Measurements from ENCODE around the gene GRB14. TPM values are rescaled to one million over a fixed set of nuclear protein-coding genes. Genes with fewer than 3 reads are reported as not detected.

GRB14 gene
- total RNA-seq, 2 donors from 2014 or later: 6.4 to 14.8 TPM

GRCh38 chr2:164621764-164622105 lies 453 bp upstream of the GRB14 start:
- intact Hi-C loops (cut with DNase I): no loop called here
- peak in 1 of 2 donors; percentile 25 for ATAC-seq

DNA sequence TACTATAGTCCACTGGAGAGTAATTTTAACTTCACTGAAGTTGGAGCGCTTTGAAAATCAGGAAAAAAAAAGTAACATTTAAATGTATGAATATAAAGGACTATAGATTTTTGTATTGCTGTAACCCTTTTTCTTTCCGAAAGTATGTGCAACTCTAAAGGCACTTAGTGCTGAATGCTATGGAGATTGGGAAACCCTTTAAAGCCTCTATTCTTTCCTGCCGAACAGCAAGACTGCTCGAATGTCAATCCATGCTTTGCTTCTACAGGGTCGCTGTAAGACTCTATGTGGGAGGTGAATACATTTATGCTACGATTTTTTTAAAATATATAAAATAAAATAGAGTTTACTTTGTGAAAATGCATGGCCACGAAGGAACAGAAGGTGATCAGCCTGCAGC lies 825 bp downstream of the GRB14 start:
- intact Hi-C loops (cut with DNase I): no loop called here
- ATAC-seq (no peak), DNase-seq (no peak)

More at GRCh38 chr2:164621764-164622105, 453 bp upstream of the GRB14 start:
- no peak for DNase-seq

- no peak for ATAC-seq
- no peak for DNase-seq
- intact Hi-C loops (cut with DNase I): no loop called here
Measured at GRCh38 chr2:164617466-164617865, 3.8 kb downstream of the GRB14 start.

- ATAC-seq (no peak), DNase-seq (no peak)
- intact Hi-C loops (cut with DNase I): no loop called here
Measured at GRCh38 chr2:164613321-164613982, 7.8 kb downstream of the GRB14 start.

GRCh38 chr2:164609790-164610189 lies 11.5 kb downstream of the GRB14 start:
- ATAC-seq (no peak), DNase-seq (no peak)
- intact Hi-C loops (cut with DNase I): no loop called here

DNA sequence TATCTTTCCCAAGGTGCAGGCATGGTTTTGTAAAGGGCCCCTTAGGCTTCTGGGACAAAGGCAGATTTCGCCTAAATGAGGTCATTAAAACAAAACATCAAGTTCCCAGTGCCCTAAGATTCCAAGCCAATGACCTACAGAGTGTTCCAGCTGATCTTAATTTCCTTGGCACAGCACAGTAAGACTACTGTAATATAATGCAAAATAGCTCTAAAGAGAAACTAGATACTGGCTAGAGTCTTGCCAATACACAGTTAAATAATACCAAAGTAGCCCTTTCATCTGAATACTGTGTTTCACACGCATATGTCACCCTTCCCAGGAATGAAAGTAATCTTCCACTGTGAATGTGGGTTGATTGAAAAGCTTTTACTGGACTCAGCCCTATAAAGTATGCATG lies 14.7 kb downstream of the GRB14 start:
- no peak for DNase-seq
- peak; percentile 34 to 77 for ATAC-seq
- intact Hi-C loops (cut with DNase I): no loop called here

GRCh38 chr2:164605295-164605694 lies 16.0 kb downstream of the GRB14 start:
- peak in 1 of 2 donors; percentile 56 for ATAC-seq
- no peak for DNase-seq
- intact Hi-C loops (cut with DNase I): no loop called here

DNA sequence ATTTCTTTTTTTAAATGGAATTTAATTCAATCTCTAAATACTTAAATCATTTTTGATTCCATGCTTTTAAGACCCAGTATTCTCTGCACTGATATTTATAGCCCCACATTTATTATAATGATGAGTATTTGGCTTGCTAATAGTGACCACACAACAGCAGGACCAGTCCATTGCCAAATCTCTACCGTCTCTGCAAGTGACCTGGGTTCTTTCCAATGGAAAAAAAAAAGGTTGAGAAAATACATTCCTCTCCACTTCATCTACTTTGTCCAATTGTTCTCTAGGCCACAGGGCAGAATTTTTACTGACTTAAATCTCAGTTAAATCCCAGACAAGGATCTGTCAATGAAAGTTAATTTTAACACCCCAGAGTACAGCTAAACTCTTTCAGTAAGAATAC lies 20.5 kb downstream of the GRB14 start:
- intact Hi-C loops (cut with DNase I): loop anchor here in 1 of 2 donors (2.0 kb wide), 1 partner anchor 40 kb away; no protein-coding TSS in a partner anchor
- DNase-seq (no peak), ATAC-seq (peak in 1 of 2 donors; percentile 34)

- intact Hi-C loops (cut with DNase I): loop anchor here in 1 of 2 donors (2.0 kb wide), 1 partner anchor 39 kb away; no protein-coding TSS in a partner anchor
- no peak for DNase-seq
- peak; percentile 60 to 80 for ATAC-seq
Measured at GRCh38 chr2:164599954-164600589, 21.2 kb downstream of the GRB14 start.

DNA sequence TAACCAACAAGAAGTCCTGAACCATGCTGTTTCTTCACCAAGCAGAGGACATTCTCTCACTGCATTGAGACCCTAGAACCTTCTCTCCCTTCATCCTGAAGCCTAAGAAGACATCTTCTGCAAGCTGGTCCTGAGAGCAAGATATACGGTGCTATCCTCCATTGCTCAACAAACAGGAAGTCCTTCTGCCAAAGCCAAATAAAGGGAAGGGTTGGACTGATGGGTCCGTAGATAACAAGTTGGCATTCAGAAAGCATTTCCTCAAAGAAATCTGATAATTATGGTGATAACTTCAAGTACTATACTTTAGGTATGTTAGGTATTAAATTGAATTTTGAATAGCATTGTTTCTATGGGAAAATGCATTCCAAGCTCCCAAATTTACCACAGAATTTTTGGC lies 23.3 kb downstream of the GRB14 start:
- intact Hi-C loops (cut with DNase I): no loop called here
- DNase-seq: no peak

DNA sequence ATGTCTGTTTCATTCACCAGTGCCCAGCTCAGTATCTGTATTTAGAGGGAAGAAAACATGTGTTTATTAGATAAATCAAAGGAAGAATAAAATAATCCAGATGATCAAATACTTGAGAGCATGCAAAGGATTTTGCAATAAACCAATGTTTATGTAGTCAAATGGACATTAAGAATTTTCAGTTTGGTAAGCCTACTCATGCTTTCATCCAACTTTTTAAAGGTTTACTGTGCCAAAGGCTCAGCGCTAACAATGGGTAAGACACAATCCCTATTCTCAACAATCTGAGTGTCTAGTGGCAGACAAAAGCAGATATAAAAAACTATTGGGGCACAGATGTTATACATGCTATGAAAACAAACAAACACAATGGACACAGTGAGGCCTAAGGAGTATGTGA lies 26.3 kb downstream of the GRB14 start:
- intact Hi-C loops (cut with DNase I): no loop called here
- no peak for DNase-seq
- ATAC-seq: no peak

More for the DNA sequence above, 23.3 kb downstream of the GRB14 start:
- no peak for ATAC-seq

GRCh38 chr2:164593959-164594358 lies 27.3 kb downstream of the GRB14 start:
- intact Hi-C loops (cut with DNase I): no loop called here
- ATAC-seq: no peak
- no peak for DNase-seq

DNA sequence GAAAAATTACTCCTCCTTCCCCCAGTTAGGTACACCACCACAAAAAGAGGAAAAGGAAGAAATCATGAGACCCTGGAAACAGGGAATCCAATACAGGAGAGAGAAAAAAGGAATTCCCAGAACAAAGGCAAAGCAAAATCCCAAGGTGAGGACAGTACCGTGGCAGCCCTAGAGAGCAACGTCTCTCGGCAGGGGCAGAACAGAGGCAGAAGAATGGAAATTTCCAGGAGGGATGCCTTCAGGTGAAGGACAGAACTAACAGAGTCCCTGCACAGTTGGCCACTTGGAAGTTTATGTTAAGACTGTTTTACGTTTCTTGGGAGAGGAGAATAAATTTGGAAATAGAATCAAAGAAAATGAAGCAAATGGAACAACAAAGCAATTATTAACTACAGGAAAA lies 27.7 kb downstream of the GRB14 start:
- DNase-seq: no peak
- intact Hi-C loops (cut with DNase I): no loop called here
- no peak for ATAC-seq

DNA sequence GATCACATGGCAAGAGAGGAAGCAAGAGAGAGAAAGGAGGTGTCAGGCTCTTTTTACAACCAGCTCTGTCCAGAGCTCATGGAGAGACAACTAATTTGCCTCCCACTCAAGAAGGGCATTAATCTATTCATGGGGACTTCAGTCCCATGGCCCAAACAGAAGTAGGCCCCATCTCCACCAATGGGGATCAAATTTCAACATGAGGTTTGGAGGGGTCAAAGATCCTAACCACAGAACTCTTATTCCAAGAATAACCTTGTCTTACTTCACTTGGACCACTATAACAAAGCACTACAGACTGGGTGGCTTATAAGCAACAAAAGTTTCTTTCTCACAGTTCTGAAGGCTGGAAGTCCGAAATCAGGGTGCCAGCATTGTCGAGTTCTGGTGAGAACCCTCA lies 31.8 kb downstream of the GRB14 start:
- intact Hi-C loops (cut with DNase I): no loop called here
- DNase-seq (no peak), ATAC-seq (no peak)

DNA sequence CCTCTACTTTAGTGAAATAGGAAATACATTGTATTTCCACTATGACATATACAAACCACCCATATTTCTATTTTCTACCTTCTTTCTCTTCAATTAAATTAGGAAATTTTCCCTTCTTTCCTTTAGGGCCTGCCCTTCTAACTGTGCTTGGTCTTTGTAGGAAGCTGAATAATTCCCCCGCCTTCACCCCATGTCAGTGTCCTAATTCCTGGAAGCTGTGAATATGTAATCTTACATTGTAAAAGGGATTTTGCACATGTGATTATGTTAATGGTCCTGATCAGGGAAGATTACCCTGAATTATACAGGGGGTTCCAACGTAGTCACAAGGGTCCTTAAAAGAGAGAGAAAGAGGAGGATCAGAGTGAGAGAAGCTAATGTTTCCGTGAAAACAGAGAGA lies 40.2 kb downstream of the GRB14 start:
- intact Hi-C loops (cut with DNase I): no loop called here
- DNase-seq (no peak), ATAC-seq (no peak)

DNA sequence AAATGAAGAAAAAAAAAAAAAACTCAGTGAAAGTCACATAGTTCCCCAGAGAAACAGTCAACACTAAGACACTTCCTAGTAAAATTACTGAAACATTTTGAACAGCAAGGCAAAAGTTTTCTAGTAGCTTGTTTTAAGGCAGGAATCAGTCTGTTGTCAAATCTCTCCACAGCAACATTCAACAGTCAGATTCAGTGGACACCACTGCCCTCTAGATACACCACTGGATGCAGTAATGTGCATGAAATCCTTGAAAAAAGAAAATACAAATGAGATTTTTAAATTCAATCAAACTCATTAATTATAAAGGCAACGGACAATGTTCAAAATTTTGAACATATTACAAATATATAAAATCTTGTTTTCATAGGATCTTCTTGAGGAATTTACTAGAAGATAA lies 46.4 kb downstream of the GRB14 start:
- ATAC-seq (no peak), DNase-seq (no peak)
- intact Hi-C loops (cut with DNase I): no loop called here

- ATAC-seq (no peak), DNase-seq (no peak)
- intact Hi-C loops (cut with DNase I): no loop called here
Measured at GRCh38 chr2:164570475-164570874, 50.8 kb downstream of the GRB14 start.

- intact Hi-C loops (cut with DNase I): no loop called here
- DNase-seq (no peak), ATAC-seq (no peak)
Measured at GRCh38 chr2:164569378-164569777, 51.9 kb downstream of the GRB14 start.

GRCh38 chr2:164568317-164568716 lies 53.0 kb downstream of the GRB14 start:
- intact Hi-C loops (cut with DNase I): no loop called here
- no peak for DNase-seq
- no peak for ATAC-seq

DNA sequence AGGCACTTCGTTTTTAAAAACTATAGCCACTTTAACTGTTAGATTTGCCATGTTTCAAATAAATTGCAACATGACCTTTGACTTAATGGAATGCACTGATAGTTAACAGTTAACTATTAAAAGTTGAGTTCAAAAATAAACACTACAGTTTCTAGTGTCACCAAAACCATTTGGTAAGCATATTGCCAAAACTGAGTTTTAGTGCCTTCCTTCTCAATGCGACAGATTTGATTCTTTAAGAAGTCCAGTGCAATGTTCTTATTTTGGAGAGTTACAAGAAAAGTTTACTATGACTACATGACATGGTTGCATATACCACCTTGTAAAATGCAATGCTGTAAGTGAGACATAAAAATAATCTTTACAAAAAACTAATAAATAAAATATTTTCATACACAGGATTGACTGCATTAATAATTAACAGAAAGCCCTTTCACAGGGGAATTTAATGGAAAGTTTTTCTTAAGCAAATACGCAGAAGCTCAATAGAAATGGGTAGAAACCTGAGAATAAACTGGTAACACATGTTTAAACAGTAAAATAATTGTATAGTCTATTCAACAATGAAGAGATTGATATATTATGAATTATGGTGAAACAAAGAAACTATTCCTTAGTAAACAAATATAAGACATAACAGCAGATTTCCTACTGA lies 53.8 kb downstream of the GRB14 start:
- intact Hi-C loops (cut with DNase I): no loop called here
- no peak for ATAC-seq
- no peak for DNase-seq

DNA sequence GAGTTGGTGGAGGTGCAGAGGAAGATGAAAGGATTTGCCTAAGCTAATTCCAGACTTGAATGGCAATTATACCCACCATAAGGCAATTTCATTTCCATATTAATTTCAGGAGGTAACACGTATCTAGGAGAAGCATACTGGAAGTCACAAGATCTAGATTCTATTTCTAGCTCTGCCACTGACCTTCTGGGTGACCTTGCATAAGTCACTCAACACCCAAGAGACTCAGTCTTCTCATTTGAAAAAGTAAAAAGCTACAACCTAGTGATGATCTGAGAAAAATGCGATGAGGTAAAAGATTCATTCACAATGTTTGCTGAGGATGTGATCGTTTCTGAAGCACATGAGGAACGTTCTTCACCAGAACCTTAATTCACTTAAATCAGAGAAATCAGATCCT lies 55.9 kb downstream of the GRB14 start:
- no peak for DNase-seq
- intact Hi-C loops (cut with DNase I): no loop called here
- no peak for ATAC-seq
